A673 (cell line): Measurements from ENCODE around the gene PCED1B. TPM values are rescaled to one million over a fixed set of nuclear protein-coding genes. Genes with fewer than 3 reads are reported as not detected.

ENCODE experiments used
- BruUV-seq: library from RNA; stranded (reverse); fragments of 400-500 nt; replicated peaks from 2 replicates; lab custom pipeline; 2021; lab: Mats Ljungman, UMichigan
- CTCF ChIA-PET: fragments of 300-600 bp; sonication (Branson Sonifier 250); formaldehyde crosslinking; loops from one replicate; lab custom pipeline; 2022; ENCODE audit warnings: antibody characterized with exemption; lab: Charles Lee
- POLR2A ChIA-PET: fragments of 300-600 bp; sonication (Branson Sonifier 250); formaldehyde crosslinking; loops from one replicate; lab custom pipeline; 2022; ENCODE audit warnings: antibody characterized with exemption; ENCODE audit not compliant: low non-redundant PET; lab: Charles Lee
- DNase-seq: peaks from one replicate; pipeline ENCODE4 v3.0.0-alpha.2; 2015; ENCODE audit warnings: low spot score
- H3K27ac ChIP-seq: fragments of 200-600 bp; sonication (generic); 2 replicates; pipeline ENCODE4 v1.5.1; 2016; ENCODE audit warnings: mixed run types, low read depth, mild to moderate bottlenecking, mixed read lengths, antibody characterized with exemption, low read length; ENCODE audit not compliant: poor library complexity, severe bottlenecking
- H3K27me3 ChIP-seq: fragments of 200-600 bp; sonication (generic); replicated peaks from 2 replicates; pipeline ENCODE4 v1.6.1; 2017; ENCODE audit warnings: mixed run types, low read depth, mild to moderate bottlenecking, mixed read lengths, antibody characterized with exemption, low read length; ENCODE audit not compliant: insufficient read depth, poor library complexity
- H3K36me3 ChIP-seq: fragments of 200-600 bp; sonication (generic); 2 replicates; pipeline ENCODE4 v1.6.1; 2016; ENCODE audit warnings: mixed run types, mild to moderate bottlenecking, mixed read lengths, antibody characterized with exemption, low read length; ENCODE audit not compliant: insufficient read depth, poor library complexity, severe bottlenecking
- H3K4me1 ChIP-seq: fragments of 200-600 bp; sonication (generic); 2 replicates; pipeline ENCODE4 v1.6.1; 2017; ENCODE audit warnings: mixed run types, mild to moderate bottlenecking, mixed read lengths, antibody characterized with exemption, low read length; ENCODE audit not compliant: insufficient read depth, poor library complexity, severe bottlenecking
- H3K4me3 ChIP-seq: fragments of 200-600 bp; sonication (generic); 2 replicates; pipeline ENCODE4 v1.5.1; 2016; ENCODE audit warnings: low read depth, mixed run types, mild to moderate bottlenecking, mixed read lengths, low read length; ENCODE audit not compliant: poor library complexity, severe bottlenecking
- H3K9me3 ChIP-seq: fragments of 200-600 bp; sonication (generic); 2 replicates; pipeline ENCODE4 v1.6.1; 2016; ENCODE audit warnings: mixed run types, low read depth, mild to moderate bottlenecking, mixed read lengths, antibody characterized with exemption, low read length; ENCODE audit not compliant: poor library complexity, severe bottlenecking
- CTCF ChIP-seq: fragments of 300-800, 200-600 bp; sonication (generic); conservative IDR thresholded peaks from 2 replicates; pipeline ENCODE4 v1.5.1; 2017; ENCODE audit warnings: low read depth, mild to moderate bottlenecking, antibody characterized with exemption, low read length, moderate library complexity, mixed read lengths
- EZH2 ChIP-seq: fragments of 200-600 bp; sonication (generic); IDR thresholded peaks from 2 replicates; pipeline ENCODE4 v1.6.1; 2017; ENCODE audit warnings: borderline replicate concordance, low read depth, mild to moderate bottlenecking, mixed read lengths, antibody characterized with exemption, low read length; ENCODE audit not compliant: poor library complexity, severe bottlenecking
- intact Hi-C: fragments of 100-400 bp; cut with micrococcal nuclease; formaldehyde crosslinking; loops from one replicate; pipeline ENCODE4 v1.10.0; 2022; ENCODE audit not compliant: unreplicated experiment
- total RNA-seq: library from RNA; stranded (reverse); gene quantifications from 2 replicates; pipeline ENCODE4 v1.2.3, GENCODE V29; 2021

Gene PCED1B
- total RNA-seq, 1 experiment from 2014 or later: 3.1 TPM

- no peaks in the 10 kb centered on the region for H3K9me3 ChIP-seq
- no peaks in the 10 kb centered on the region for H3K36me3 ChIP-seq
- ChIA-PET POLR2A (no interaction called here), CTCF (no interaction called here)
- H3K4me1 ChIP-seq: no peaks in the 10 kb centered on the region
- no peaks in the 10 kb centered on the region for H3K27me3 ChIP-seq
- no peak for DNase-seq
- H3K4me3 ChIP-seq: no peak overlapping the region
- TF ChIP-seq EZH2: no peak
- TF ChIP-seq CTCF: no peak
- BruUV-seq: no TSS peak
- H3K27ac ChIP-seq: no peak overlapping the region
- intact Hi-C loops: no loop called here
Measured at GRCh38 chr12:47147739-47148138, 68.3 kb downstream of the PCED1B start.

GRCh38 chr12:47149146-47149545 is 69.7 kb downstream of the PCED1B start:
- no TSS peak for BruUV-seq
- ChIA-PET CTCF (no interaction called here), POLR2A (no interaction called here)
- intact Hi-C loops: no loop called here
- Histone ChIP-seq H3K4me1 (no peaks in the 10 kb centered on the region), H3K36me3 (no peaks in the 10 kb centered on the region), H3K4me3 (no peak overlapping the region), H3K9me3 (no peaks in the 10 kb centered on the region), H3K27me3 (no peaks in the 10 kb centered on the region), H3K27ac (no peak overlapping the region)
- no peak for TF ChIP-seq CTCF
- no peak for TF ChIP-seq EZH2
- DNase-seq: no peak

GRCh38 chr12:47152095-47152494 is 72.7 kb downstream of the PCED1B start:
- no peaks in the 10 kb centered on the region for H3K9me3 ChIP-seq
- no peak overlapping the region for H3K4me3 ChIP-seq
- no peak for DNase-seq
- ChIA-PET POLR2A (no interaction called here), CTCF (no interaction called here)
- no peaks in the 10 kb centered on the region for H3K27me3 ChIP-seq
- H3K4me1 ChIP-seq: no peaks in the 10 kb centered on the region
- TF ChIP-seq EZH2 (no peak), CTCF (no peak)
- H3K27ac ChIP-seq: no peak overlapping the region
- no TSS peak for BruUV-seq
- intact Hi-C loops: no loop called here
- no peaks in the 10 kb centered on the region for H3K36me3 ChIP-seq
